ENCODE results near the gene TRPM3. TPM values are rescaled to one million over a fixed set of nuclear protein-coding genes. Genes with fewer than 3 reads are reported as not detected.

The TRPM3 gene
- total RNA-seq, 1 experiment from 2014 or later, result 5.4 TPM

GRCh38 chr9:71072587-71072986, 48.8 kb downstream of the TRPM3 start:
- no peak for TF ChIP-seq FOXP1 (CRISPR knock-in tag; IDR thresholded peaks at IDR 0.05; ENCODE audit: borderline replicate concordance)
- TF ChIP-seq FOXJ3 (CRISPR knock-in tag; IDR thresholded peaks at IDR 0.05; ENCODE audit: borderline replicate concordance), result no peak
- no peak for TF ChIP-seq ZNF121 (CRISPR knock-in tag; IDR thresholded peaks at IDR 0.05)
- TF ChIP-seq GTF2I (CRISPR knock-in tag; conservative IDR thresholded peaks at IDR 0.05), result no peak
- no peak for TF ChIP-seq NR1H2 (CRISPR knock-in tag; IDR thresholded peaks at IDR 0.05)
- TF ChIP-seq PREB (CRISPR knock-in tag; IDR thresholded peaks at IDR 0.05; ENCODE audit: borderline replicate concordance), result no peak
- no peak for TF ChIP-seq CDX4 (CRISPR knock-in tag; IDR thresholded peaks at IDR 0.05; ENCODE audit: borderline replicate concordance)
- no peak for TF ChIP-seq TEAD4 (CRISPR knock-in tag; IDR thresholded peaks at IDR 0.05)
- Mint-ChIP-seq H3K9me3 (no peaks in the 10 kb centered on the region), H3K4me1 (peaks cover 25% of the 10 kb centered on the region), H3K27ac (no peak overlapping the region), H3K36me3 (no peaks in the 10 kb centered on the region), H3K27me3 (ENCODE audit: low read depth) (no peaks in the 10 kb centered on the region), H3K4me3 (no peak overlapping the region)
- ChIA-PET POLR2A (no interaction called here), CTCF (no interaction called here)
- DNase-seq (ENCODE audit: low spot score) (no peak), ATAC-seq (no peak)

- H3K27me3 Mint-ChIP-seq (ENCODE audit: low read depth), result no peaks in the 10 kb centered on the region
- ChIA-PET CTCF (no interaction called here), POLR2A (no interaction called here)
- H3K4me1 Mint-ChIP-seq, result peaks cover 19% of the 10 kb centered on the region
- no peak overlapping the region for H3K27ac Mint-ChIP-seq
- TF ChIP-seq IRF1 (CRISPR knock-in tag; IDR thresholded peaks at IDR 0.05), result no peak
- TF ChIP-seq NR3C1 (CRISPR knock-in tag; conservative IDR thresholded peaks at IDR 0.05; ENCODE audit: low read depth), result no peak
- H3K4me3 Mint-ChIP-seq, result no peak overlapping the region
- no peaks in the 10 kb centered on the region for H3K36me3 Mint-ChIP-seq
- no peaks in the 10 kb centered on the region for H3K9me3 Mint-ChIP-seq
- DNase-seq (ENCODE audit: low spot score) (no peak), ATAC-seq (no peak)
Observed at GRCh38 chr9:71071633-71072032, 49.8 kb downstream of the TRPM3 start.

- POLR2A ChIA-PET, result no interaction called here
- DNase-seq (ENCODE audit: low spot score) (no peak), ATAC-seq (no peak)
- Mint-ChIP-seq H3K36me3 (no peaks in the 10 kb centered on the region), H3K4me3 (no peak overlapping the region), H3K27me3 (ENCODE audit: low read depth) (no peaks in the 10 kb centered on the region), H3K27ac (no peak overlapping the region), H3K9me3 (no peaks in the 10 kb centered on the region), H3K4me1 (no peaks in the 10 kb centered on the region)
- CTCF ChIA-PET, result no interaction called here
- TF ChIP-seq NR3C1 (CRISPR knock-in tag; conservative IDR thresholded peaks at IDR 0.05; ENCODE audit: low read depth) (no peak), ELF4 (CRISPR knock-in tag; IDR thresholded peaks at IDR 0.05; ENCODE audit: low read depth) (no peak), SMAD3 (CRISPR knock-in tag; IDR thresholded peaks at IDR 0.05; ENCODE audit: borderline replicate concordance) (no peak), PREB (CRISPR knock-in tag; IDR thresholded peaks at IDR 0.05; ENCODE audit: borderline replicate concordance) (no peak), RORB (CRISPR knock-in tag; IDR thresholded peaks at IDR 0.05) (no peak), SP1 (CRISPR knock-in tag; conservative IDR thresholded peaks at IDR 0.05) (no peak), MLX (CRISPR knock-in tag; IDR thresholded peaks at IDR 0.05) (no peak), FOXJ3 (CRISPR knock-in tag; IDR thresholded peaks at IDR 0.05; ENCODE audit: borderline replicate concordance) (no peak), ATF1 (CRISPR knock-in tag; IDR thresholded peaks at IDR 0.05) (no peak), ZMAT4 (CRISPR knock-in tag; IDR thresholded peaks at IDR 0.05) (no peak), MXD4 (CRISPR knock-in tag; IDR thresholded peaks at IDR 0.05; ENCODE audit: borderline replicate concordance) (no peak), NFYB (CRISPR knock-in tag; conservative IDR thresholded peaks at IDR 0.05; ENCODE audit: low read depth) (no peak), NR1H2 (CRISPR knock-in tag; IDR thresholded peaks at IDR 0.05) (no peak), ZNF121 (CRISPR knock-in tag; IDR thresholded peaks at IDR 0.05) (no peak), ZNF416 (CRISPR knock-in tag; IDR thresholded peaks at IDR 0.05) (no peak), GTF2I (CRISPR knock-in tag; conservative IDR thresholded peaks at IDR 0.05) (no peak)
Observed at GRCh38 chr9:71058660-71059059, 62.8 kb downstream of the TRPM3 start.

Measured in WTC11 (cell line).